ENCODE data around the gene PRKN.

Gene PRKN

DNA sequence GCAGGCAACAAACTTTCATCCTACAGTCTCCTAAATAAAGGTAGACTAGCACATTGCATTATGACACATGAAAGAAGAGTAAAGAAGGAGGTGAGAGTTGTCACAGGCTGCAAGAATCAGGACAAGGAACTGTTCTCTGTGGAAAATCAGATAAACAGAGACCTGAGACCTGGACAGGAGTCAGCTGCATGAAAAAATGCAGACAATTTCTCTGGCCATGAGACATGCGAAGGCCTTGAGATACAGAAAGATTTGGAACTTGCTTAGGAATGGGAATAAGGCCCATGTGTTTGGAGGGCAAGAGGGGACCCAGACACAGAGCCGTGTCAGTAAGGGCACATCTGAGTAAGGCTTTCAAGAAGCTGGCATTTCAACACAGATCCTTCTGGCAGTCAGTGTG lies 779.1 kb downstream of the PRKN start:
- no peaks in the 10 kb centered on the region for H3K9me3 ChIP-seq (ENCODE audit: control insufficient read depth, insufficient read depth, low read depth, low read length)
- TF ChIP-seq KLF1 (tag by site-specific recombination; IDR thresholded peaks at IDR 0.05): no peak
- TF ChIP-seq, protein P1, sequence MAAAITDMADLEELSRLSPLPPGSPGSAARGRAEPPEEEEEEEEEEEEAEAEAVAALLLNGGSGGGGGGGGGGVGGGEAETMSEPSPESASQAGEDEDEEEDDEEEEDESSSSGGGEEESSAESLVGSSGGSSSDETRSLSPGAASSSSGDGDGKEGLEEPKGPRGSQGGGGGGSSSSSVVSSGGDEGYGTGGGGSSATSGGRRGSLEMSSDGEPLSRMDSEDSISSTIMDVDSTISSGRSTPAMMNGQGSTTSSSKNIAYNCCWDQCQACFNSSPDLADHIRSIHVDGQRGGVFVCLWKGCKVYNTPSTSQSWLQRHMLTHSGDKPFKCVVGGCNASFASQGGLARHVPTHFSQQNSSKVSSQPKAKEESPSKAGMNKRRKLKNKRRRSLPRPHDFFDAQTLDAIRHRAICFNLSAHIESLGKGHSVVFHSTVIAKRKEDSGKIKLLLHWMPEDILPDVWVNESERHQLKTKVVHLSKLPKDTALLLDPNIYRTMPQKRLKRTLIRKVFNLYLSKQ (tag by site-specific recombination; IDR thresholded peaks at IDR 0.05; ENCODE audit: borderline replicate concordance): no peak
- no peak for TF ChIP-seq ZIC2 (tag by site-specific recombination; IDR thresholded peaks at IDR 0.05)
- no peak for TF ChIP-seq ZNF600 (tag by site-specific recombination; IDR thresholded peaks at IDR 0.05)
- no peak for TF ChIP-seq ZNF169 (tag by site-specific recombination; IDR thresholded peaks at IDR 0.05)
- no peak for TF ChIP-seq ZNF366 (tag by site-specific recombination; conservative IDR thresholded peaks at IDR 0.05)
- no peak for TF ChIP-seq ZNF175 (tag by site-specific recombination; IDR thresholded peaks at IDR 0.05)
- no peak for TF ChIP-seq ZNF530 (tag by site-specific recombination; IDR thresholded peaks at IDR 0.05; ENCODE audit: low read depth)
- no peak for TF ChIP-seq RBAK (tag by site-specific recombination; IDR thresholded peaks at IDR 0.05)
- TF ChIP-seq ZNF133 (tag by site-specific recombination; IDR thresholded peaks at IDR 0.05): no peak
- no peak for TF ChIP-seq PBX3 (CRISPR knock-in tag; IDR thresholded peaks at IDR 0.05)
- TF ChIP-seq, protein P2, sequence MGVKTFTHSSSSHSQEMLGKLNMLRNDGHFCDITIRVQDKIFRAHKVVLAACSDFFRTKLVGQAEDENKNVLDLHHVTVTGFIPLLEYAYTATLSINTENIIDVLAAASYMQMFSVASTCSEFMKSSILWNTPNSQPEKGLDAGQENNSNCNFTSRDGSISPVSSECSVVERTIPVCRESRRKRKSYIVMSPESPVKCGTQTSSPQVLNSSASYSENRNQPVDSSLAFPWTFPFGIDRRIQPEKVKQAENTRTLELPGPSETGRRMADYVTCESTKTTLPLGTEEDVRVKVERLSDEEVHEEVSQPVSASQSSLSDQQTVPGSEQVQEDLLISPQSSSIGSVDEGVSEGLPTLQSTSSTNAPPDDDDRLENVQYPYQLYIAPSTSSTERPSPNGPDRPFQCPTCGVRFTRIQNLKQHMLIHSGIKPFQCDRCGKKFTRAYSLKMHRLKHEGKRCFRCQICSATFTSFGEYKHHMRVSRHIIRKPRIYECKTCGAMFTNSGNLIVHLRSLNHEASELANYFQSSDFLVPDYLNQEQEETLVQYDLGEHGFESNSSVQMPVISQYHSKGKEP (tag by site-specific recombination; IDR thresholded peaks at IDR 0.05): no peak
- TF ChIP-seq ZNF155 (tag by site-specific recombination; IDR thresholded peaks at IDR 0.05): no peak
- no peak for TF ChIP-seq ZNF501 (tag by site-specific recombination; IDR thresholded peaks at IDR 0.05)
- TF ChIP-seq ZNF138 (tag by site-specific recombination; IDR thresholded peaks at IDR 0.05; ENCODE audit: borderline replicate concordance): no peak
- TF ChIP-seq, protein P3, sequence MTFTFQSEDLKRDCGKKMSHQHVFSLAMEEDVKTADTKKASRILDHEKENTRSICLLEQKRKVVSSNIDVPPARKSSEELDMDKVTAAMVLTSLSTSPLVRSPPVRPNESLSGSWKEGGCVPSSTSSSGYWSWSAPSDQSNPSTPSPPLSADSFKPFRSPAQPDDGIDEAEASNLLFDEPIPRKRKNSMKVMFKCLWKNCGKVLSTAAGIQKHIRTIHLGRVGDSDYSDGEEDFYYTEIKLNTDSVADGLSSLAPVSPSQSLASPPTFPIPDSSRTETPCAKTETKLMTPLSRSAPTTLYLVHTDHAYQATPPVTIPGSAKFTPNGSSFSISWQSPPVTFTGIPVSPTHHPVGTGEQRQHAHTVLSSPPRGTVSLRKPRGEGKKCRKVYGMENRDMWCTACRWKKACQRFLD (tag by site-specific recombination; IDR thresholded peaks at IDR 0.05): no peak
- no peak for TF ChIP-seq ZNF558 (tag by site-specific recombination; IDR thresholded peaks at IDR 0.05)
- TF ChIP-seq, protein P4, sequence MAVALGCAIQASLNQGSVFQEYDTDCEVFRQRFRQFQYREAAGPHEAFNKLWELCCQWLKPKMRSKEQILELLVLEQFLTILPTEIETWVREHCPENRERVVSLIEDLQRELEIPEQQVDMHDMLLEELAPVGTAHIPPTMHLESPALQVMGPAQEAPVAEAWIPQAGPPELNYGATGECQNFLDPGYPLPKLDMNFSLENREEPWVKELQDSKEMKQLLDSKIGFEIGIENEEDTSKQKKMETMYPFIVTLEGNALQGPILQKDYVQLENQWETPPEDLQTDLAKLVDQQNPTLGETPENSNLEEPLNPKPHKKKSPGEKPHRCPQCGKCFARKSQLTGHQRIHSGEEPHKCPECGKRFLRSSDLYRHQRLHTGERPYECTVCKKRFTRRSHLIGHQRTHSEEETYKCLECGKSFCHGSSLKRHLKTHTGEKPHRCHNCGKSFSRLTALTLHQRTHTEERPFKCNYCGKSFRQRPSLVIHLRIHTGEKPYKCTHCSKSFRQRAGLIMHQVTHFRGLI (tag by site-specific recombination; IDR thresholded peaks at IDR 0.05): no peak
- no peaks in the 10 kb centered on the region for H3K4me1 ChIP-seq (ENCODE audit: control insufficient read depth, insufficient read depth, low read length)
- H3K27ac ChIP-seq (ENCODE audit: extremely low read depth, low read depth, low read length): no peak overlapping the region
- no peak overlapping the region for H3K4me3 ChIP-seq (ENCODE audit: low read depth, low read length)
- H3K36me3 ChIP-seq (ENCODE audit: control insufficient read depth in 2 of 2, insufficient read depth in 1 of 2, low read length in 2 of 2): no peaks in the 10 kb centered on the region
- ChIA-PET POLR2A (no interaction called here), CTCF (no interaction called here)

DNA sequence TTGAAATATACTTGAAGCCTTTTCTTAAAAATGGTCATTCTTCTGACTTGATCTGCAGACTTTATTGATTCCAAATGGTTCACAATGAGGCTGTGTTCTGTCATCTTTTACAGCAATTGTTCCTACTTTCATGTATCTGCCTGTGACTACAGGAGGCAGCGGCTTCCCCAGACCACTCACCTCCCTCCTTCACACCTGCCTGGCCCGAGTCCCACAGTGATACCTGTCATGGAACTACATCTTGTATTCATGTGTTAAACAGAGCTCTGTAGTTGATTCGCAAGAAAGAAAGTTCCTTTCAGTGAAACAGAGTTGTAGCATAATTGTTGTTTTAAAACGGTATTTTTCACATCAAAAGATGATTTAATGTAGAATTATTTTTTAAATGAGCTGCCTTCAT lies 780.2 kb downstream of the PRKN start:
- Histone ChIP-seq H3K36me3 (ENCODE audit: control insufficient read depth in 2 of 2, insufficient read depth in 1 of 2, low read length in 2 of 2) (no peaks in the 10 kb centered on the region), H3K4me3 (ENCODE audit: low read depth, low read length) (no peak overlapping the region), H3K4me1 (ENCODE audit: control insufficient read depth, insufficient read depth, low read length) (no peaks in the 10 kb centered on the region), H3K27ac (ENCODE audit: extremely low read depth, low read depth, low read length) (no peak overlapping the region), H3K9me3 (ENCODE audit: control insufficient read depth, insufficient read depth, low read depth, low read length) (no peaks in the 10 kb centered on the region)
- ChIA-PET CTCF (no interaction called here), POLR2A (no interaction called here)
- TF ChIP-seq ZIC2 (tag by site-specific recombination; IDR thresholded peaks at IDR 0.05) (no peak), WT1 (tag by site-specific recombination; IDR thresholded peaks at IDR 0.05) (no peak), ZNF776 (tag by site-specific recombination; IDR thresholded peaks at IDR 0.05; ENCODE audit: borderline replicate concordance) (no peak), ZNF133 (tag by site-specific recombination; IDR thresholded peaks at IDR 0.05) (no peak)
